ENCODE data around the gene SLC4A4. TPM values are rescaled to one million over a fixed set of nuclear protein-coding genes. Genes with fewer than 3 reads are reported as not detected.

Gene SLC4A4
- total RNA-seq, 1 experiment from 2014 or later = 1.1 TPM

DNA sequence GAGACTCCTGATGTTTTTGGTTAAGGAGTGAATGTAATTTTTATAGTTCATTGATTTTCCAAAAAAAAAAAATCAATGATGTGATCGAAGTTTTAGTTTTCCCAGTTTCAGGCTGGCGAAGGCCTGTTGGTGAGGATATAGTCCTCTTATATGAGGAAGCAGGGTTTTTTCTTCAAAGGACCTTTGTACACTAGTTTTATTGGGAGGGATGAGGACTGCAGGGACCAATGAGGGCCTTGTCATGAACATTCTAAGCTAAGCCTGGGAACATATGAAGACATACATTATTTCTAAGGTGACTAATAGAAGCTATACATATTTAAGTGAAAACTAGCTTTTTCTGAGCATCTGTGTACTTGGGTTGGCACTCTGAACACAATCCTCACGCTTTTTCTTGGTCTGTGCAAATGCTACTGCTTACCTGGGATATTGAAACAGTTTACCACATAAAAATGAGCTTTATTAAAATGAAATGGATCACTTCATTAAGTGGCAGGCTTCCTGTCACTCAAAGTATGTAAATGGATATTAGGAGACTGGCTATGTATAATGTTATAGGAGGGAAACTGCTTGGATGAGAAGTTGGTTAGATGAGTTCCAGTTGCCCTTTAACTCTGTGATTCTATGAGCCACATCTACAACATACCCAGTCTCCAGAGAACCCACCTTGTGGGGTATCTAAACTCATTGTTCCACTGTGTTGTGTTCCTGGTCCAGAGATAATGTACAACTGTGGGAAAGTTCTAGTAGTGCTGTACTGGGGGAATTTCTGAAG, 43.5 kb downstream of the SLC4A4 start:
- H3K9me3 Mint-ChIP-seq = peaks cover 3% of the 10 kb centered on the region; the same call in 1 of the 2 replicates
- TF ChIP-seq, protein P1, sequence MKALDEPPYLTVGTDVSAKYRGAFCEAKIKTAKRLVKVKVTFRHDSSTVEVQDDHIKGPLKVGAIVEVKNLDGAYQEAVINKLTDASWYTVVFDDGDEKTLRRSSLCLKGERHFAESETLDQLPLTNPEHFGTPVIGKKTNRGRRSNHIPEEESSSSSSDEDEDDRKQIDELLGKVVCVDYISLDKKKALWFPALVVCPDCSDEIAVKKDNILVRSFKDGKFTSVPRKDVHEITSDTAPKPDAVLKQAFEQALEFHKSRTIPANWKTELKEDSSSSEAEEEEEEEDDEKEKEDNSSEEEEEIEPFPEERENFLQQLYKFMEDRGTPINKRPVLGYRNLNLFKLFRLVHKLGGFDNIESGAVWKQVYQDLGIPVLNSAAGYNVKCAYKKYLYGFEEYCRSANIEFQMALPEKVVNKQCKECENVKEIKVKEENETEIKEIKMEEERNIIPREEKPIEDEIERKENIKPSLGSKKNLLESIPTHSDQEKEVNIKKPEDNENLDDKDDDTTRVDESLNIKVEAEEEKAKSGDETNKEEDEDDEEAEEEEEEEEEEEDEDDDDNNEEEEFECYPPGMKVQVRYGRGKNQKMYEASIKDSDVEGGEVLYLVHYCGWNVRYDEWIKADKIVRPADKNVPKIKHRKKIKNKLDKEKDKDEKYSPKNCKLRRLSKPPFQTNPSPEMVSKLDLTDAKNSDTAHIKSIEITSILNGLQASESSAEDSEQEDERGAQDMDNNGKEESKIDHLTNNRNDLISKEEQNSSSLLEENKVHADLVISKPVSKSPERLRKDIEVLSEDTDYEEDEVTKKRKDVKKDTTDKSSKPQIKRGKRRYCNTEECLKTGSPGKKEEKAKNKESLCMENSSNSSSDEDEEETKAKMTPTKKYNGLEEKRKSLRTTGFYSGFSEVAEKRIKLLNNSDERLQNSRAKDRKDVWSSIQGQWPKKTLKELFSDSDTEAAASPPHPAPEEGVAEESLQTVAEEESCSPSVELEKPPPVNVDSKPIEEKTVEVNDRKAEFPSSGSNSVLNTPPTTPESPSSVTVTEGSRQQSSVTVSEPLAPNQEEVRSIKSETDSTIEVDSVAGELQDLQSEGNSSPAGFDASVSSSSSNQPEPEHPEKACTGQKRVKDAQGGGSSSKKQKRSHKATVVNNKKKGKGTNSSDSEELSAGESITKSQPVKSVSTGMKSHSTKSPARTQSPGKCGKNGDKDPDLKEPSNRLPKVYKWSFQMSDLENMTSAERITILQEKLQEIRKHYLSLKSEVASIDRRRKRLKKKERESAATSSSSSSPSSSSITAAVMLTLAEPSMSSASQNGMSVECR (CRISPR knock-in tag; IDR thresholded peaks at IDR 0.05; ENCODE audit: borderline replicate concordance) = no peak
- no peak for TF ChIP-seq TP53 (CRISPR knock-in tag; IDR thresholded peaks at IDR 0.05)
- no peak for TF ChIP-seq ZNF396 (CRISPR knock-in tag; IDR thresholded peaks at IDR 0.05; ENCODE audit: borderline replicate concordance)
- TF ChIP-seq PRRX2 (CRISPR knock-in tag; IDR thresholded peaks at IDR 0.05) = no peak
- TF ChIP-seq, protein P2, sequence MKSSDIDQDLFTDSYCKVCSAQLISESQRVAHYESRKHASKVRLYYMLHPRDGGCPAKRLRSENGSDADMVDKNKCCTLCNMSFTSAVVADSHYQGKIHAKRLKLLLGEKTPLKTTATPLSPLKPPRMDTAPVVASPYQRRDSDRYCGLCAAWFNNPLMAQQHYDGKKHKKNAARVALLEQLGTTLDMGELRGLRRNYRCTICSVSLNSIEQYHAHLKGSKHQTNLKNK (CRISPR knock-in tag; IDR thresholded peaks at IDR 0.05) = no peak
- no peak for TF ChIP-seq HMGA2 (CRISPR knock-in tag; IDR thresholded peaks at IDR 0.05)
- TF ChIP-seq, protein P3, sequence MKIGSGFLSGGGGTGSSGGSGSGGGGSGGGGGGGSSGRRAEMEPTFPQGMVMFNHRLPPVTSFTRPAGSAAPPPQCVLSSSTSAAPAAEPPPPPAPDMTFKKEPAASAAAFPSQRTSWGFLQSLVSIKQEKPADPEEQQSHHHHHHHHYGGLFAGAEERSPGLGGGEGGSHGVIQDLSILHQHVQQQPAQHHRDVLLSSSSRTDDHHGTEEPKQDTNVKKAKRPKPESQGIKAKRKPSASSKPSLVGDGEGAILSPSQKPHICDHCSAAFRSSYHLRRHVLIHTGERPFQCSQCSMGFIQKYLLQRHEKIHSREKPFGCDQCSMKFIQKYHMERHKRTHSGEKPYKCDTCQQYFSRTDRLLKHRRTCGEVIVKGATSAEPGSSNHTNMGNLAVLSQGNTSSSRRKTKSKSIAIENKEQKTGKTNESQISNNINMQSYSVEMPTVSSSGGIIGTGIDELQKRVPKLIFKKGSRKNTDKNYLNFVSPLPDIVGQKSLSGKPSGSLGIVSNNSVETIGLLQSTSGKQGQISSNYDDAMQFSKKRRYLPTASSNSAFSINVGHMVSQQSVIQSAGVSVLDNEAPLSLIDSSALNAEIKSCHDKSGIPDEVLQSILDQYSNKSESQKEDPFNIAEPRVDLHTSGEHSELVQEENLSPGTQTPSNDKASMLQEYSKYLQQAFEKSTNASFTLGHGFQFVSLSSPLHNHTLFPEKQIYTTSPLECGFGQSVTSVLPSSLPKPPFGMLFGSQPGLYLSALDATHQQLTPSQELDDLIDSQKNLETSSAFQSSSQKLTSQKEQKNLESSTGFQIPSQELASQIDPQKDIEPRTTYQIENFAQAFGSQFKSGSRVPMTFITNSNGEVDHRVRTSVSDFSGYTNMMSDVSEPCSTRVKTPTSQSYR (CRISPR knock-in tag; IDR thresholded peaks at IDR 0.05) = no peak
- TF ChIP-seq NFYB (CRISPR knock-in tag; conservative IDR thresholded peaks at IDR 0.05; ENCODE audit: low read depth) = no peak
- TF ChIP-seq ZBTB21 (CRISPR knock-in tag; IDR thresholded peaks at IDR 0.05; ENCODE audit: borderline replicate concordance) = no peak
- no peak for TF ChIP-seq TCF7 (CRISPR knock-in tag; IDR thresholded peaks at IDR 0.05; ENCODE audit: low read depth)
- TF ChIP-seq OVOL2 (CRISPR knock-in tag; IDR thresholded peaks at IDR 0.05; ENCODE audit: borderline replicate concordance) = no peak
- TF ChIP-seq RORB (CRISPR knock-in tag; IDR thresholded peaks at IDR 0.05) = no peak
- TF ChIP-seq SMAD3 (CRISPR knock-in tag; IDR thresholded peaks at IDR 0.05; ENCODE audit: borderline replicate concordance) = no peak
- no peak for TF ChIP-seq NR1H2 (CRISPR knock-in tag; IDR thresholded peaks at IDR 0.05)
- H3K4me3 Mint-ChIP-seq = no peak overlapping the region
- H3K4me1 Mint-ChIP-seq = no peaks in the 10 kb centered on the region
- no peak overlapping the region for H3K27ac Mint-ChIP-seq
- DNase-seq (ENCODE audit: low spot score) = no peak
- ChIA-PET POLR2A (no interaction called here), CTCF (no interaction called here)
- ATAC-seq = no peak
- no peaks in the 10 kb centered on the region for H3K27me3 Mint-ChIP-seq (ENCODE audit: low read depth)
- H3K36me3 Mint-ChIP-seq = no peaks in the 10 kb centered on the region

DNA sequence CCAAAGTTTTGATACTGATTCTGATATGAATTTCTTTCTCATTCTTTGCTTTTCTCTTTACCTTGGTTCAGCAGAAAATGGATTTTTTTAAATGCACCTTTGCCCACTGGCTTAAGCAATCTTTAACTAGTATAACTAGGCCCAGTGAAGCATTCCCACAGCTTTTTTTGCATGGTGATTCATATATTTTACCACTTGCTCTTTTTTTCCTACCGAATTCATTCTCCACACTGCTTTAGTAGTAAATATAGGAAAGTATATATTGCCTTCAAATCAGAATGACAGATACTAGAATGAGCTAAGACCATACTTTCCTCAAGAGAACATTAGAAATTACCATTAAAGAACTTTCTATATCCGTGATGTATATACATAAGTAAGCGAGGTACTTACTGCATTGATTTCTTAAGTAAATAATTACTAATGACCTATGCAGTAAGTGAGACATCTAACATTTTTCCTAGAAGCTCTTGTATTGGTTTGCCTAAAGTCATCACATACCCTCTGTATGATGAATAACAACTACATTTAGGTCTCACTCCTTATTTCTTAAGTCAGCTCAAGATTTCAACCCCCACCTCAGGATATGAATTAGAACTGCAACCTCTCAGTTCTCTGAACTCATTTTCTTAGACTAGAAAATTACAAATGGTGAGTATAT, 44.2 kb downstream of the SLC4A4 start:
- Mint-ChIP-seq H3K4me1 (no peaks in the 10 kb centered on the region), H3K9me3 (no peaks in the 10 kb centered on the region), H3K27ac (no peak overlapping the region), H3K36me3 (no peaks in the 10 kb centered on the region), H3K4me3 (no peak overlapping the region), H3K27me3 (ENCODE audit: low read depth) (no peaks in the 10 kb centered on the region)
- TF ChIP-seq, protein P4, sequence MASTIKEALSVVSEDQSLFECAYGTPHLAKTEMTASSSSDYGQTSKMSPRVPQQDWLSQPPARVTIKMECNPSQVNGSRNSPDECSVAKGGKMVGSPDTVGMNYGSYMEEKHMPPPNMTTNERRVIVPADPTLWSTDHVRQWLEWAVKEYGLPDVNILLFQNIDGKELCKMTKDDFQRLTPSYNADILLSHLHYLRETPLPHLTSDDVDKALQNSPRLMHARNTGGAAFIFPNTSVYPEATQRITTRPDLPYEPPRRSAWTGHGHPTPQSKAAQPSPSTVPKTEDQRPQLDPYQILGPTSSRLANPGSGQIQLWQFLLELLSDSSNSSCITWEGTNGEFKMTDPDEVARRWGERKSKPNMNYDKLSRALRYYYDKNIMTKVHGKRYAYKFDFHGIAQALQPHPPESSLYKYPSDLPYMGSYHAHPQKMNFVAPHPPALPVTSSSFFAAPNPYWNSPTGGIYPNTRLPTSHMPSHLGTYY (CRISPR knock-in tag; IDR thresholded peaks at IDR 0.05) = no peak
- TF ChIP-seq ELF4 (CRISPR knock-in tag; IDR thresholded peaks at IDR 0.05; ENCODE audit: low read depth) (no peak), CREM (CRISPR knock-in tag; IDR thresholded peaks at IDR 0.05) (no peak), ZNF671 (CRISPR knock-in tag; IDR thresholded peaks at IDR 0.05) (no peak), TP53 (CRISPR knock-in tag; IDR thresholded peaks at IDR 0.05) (no peak), NR1H2 (CRISPR knock-in tag; IDR thresholded peaks at IDR 0.05) (no peak), GRHL2 (CRISPR knock-in tag; IDR thresholded peaks at IDR 0.05; ENCODE audit: insufficient replicate concordance, severe bottlenecking) (no peak), ZNF219 (CRISPR knock-in tag; IDR thresholded peaks at IDR 0.05; ENCODE audit: borderline replicate concordance) (no peak), CREB1 (CRISPR knock-in tag; IDR thresholded peaks at IDR 0.05) (no peak)
- TF ChIP-seq, protein P5, sequence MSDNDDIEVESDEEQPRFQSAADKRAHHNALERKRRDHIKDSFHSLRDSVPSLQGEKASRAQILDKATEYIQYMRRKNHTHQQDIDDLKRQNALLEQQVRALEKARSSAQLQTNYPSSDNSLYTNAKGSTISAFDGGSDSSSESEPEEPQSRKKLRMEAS (CRISPR knock-in tag; IDR thresholded peaks at IDR 0.05) = no peak
- ChIA-PET CTCF (no interaction called here), POLR2A (no interaction called here)
- DNase-seq (ENCODE audit: low spot score) (no peak), ATAC-seq (no peak)
